ENCODE results near the gene C2orf49.

C2orf49 gene

GRCh38 chr2:105383432-105384166 is 46.3 kb downstream of the C2orf49 start:
- Histone ChIP-seq H3K4me3 (ENCODE audit: low read depth, low read length) (no peak overlapping the region), H3K27me3 (ENCODE audit: control insufficient read depth, insufficient read depth, low read length) (no peaks in the 10 kb centered on the region), H3K36me3 (ENCODE audit: control insufficient read depth, insufficient read depth, low read length) (no peaks in the 10 kb centered on the region), H3K79me2 (no peaks in the 10 kb centered on the region), H3K9me3 (ENCODE audit: control insufficient read depth, low read length) (no peaks in the 10 kb centered on the region), H3K27ac (no peak overlapping the region), H3K9ac (no peak overlapping the region), H2AFZ (no peak overlapping the region), H3K4me2 (ENCODE audit: low read length) (no peak overlapping the region), H3K4me1 (no peaks in the 10 kb centered on the region)
- TF ChIP-seq, protein P1, sequence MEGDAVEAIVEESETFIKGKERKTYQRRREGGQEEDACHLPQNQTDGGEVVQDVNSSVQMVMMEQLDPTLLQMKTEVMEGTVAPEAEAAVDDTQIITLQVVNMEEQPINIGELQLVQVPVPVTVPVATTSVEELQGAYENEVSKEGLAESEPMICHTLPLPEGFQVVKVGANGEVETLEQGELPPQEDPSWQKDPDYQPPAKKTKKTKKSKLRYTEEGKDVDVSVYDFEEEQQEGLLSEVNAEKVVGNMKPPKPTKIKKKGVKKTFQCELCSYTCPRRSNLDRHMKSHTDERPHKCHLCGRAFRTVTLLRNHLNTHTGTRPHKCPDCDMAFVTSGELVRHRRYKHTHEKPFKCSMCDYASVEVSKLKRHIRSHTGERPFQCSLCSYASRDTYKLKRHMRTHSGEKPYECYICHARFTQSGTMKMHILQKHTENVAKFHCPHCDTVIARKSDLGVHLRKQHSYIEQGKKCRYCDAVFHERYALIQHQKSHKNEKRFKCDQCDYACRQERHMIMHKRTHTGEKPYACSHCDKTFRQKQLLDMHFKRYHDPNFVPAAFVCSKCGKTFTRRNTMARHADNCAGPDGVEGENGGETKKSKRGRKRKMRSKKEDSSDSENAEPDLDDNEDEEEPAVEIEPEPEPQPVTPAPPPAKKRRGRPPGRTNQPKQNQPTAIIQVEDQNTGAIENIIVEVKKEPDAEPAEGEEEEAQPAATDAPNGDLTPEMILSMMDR (IDR thresholded peaks at IDR 0.05): no peak

DNA sequence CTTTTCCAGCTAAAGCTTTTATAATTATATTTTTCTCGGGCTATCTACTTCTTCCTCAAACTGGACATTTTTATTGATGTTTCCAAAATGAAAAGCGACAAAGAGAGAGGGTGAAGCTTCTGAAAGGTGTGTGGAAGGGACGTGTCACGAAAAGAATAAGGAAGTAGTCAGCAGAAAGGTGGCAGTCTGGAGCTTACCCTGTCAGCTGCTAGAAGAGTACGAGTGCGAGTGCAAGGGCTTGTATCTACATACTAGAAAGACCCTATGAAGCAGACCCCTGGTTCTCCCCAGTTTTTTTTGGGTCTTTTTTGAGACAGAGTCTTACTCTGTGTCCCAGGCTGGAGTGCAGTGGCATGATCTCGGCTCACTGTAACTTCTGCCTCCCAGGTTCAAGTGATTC is 46.9 kb downstream of the C2orf49 start:
- Histone ChIP-seq H3K9ac (no peak overlapping the region), H3K4me3 (ENCODE audit: low read depth, low read length) (no peak overlapping the region), H3K4me1 (no peaks in the 10 kb centered on the region), H3K79me2 (no peaks in the 10 kb centered on the region), H3K27me3 (ENCODE audit: control insufficient read depth, insufficient read depth, low read length) (no peaks in the 10 kb centered on the region), H3K27ac (no peak overlapping the region), H3K4me2 (ENCODE audit: low read length) (no peak overlapping the region), H3K36me3 (ENCODE audit: control insufficient read depth, insufficient read depth, low read length) (no peaks in the 10 kb centered on the region), H2AFZ (no peak overlapping the region), H3K9me3 (ENCODE audit: control insufficient read depth, low read length) (no peaks in the 10 kb centered on the region)
- TF ChIP-seq, protein P1 (IDR thresholded peaks at IDR 0.05): no peak

DNA sequence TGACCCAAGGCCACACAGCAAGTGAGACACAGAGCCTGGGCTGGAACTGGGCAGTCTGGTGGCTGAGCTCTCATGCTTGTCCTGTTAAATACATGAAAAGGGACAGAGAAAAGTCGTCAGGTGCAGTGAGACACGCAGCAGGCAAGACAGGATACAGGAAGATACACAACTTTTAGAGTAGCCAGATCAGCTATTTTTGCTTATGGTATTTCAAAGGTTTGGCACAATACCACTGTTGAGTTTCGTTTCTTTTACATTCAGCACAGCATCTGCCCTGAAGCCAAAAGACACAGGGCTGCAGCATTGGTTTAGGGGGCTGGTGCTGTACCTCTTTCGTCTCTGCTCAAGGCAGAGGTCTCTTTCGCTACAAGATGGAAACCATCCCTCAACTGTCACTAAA is 47.5 kb downstream of the C2orf49 start:
- no peak overlapping the region for H2AFZ ChIP-seq
- no peaks in the 10 kb centered on the region for H3K27me3 ChIP-seq (ENCODE audit: control insufficient read depth, insufficient read depth, low read length)
- no peaks in the 10 kb centered on the region for H3K9me3 ChIP-seq (ENCODE audit: control insufficient read depth, low read length)
- H3K4me3 ChIP-seq (ENCODE audit: low read depth, low read length): no peak overlapping the region
- no peak overlapping the region for H3K4me2 ChIP-seq (ENCODE audit: low read length)
- H3K79me2 ChIP-seq: no peaks in the 10 kb centered on the region
- no peak overlapping the region for H3K9ac ChIP-seq
- TF ChIP-seq, protein P1 (IDR thresholded peaks at IDR 0.05): no peak
- H3K36me3 ChIP-seq (ENCODE audit: control insufficient read depth, insufficient read depth, low read length): no peaks in the 10 kb centered on the region
- H3K4me1 ChIP-seq: no peaks in the 10 kb centered on the region
- no peak overlapping the region for H3K27ac ChIP-seq

GRCh38 chr2:105385731-105386540 is 48.6 kb downstream of the C2orf49 start:
- H3K9me3 ChIP-seq (ENCODE audit: control insufficient read depth, low read length): no peaks in the 10 kb centered on the region
- no peak overlapping the region for H3K4me2 ChIP-seq (ENCODE audit: low read length)
- H3K4me1 ChIP-seq: no peaks in the 10 kb centered on the region
- H3K9ac ChIP-seq: no peak overlapping the region
- H3K27me3 ChIP-seq (ENCODE audit: control insufficient read depth, insufficient read depth, low read length): no peaks in the 10 kb centered on the region
- H3K79me2 ChIP-seq: no peaks in the 10 kb centered on the region
- TF ChIP-seq, protein P1 (IDR thresholded peaks at IDR 0.05): no peak
- H3K4me3 ChIP-seq (ENCODE audit: low read depth, low read length): no peak overlapping the region
- no peaks in the 10 kb centered on the region for H3K36me3 ChIP-seq (ENCODE audit: control insufficient read depth, insufficient read depth, low read length)
- no peak overlapping the region for H2AFZ ChIP-seq
- H3K27ac ChIP-seq: no peak overlapping the region

Measured in parathyroid adenoma (tissue), 2 donors.